ENCODE measurements around the gene BCAP31. TPM values are rescaled to one million over a fixed set of nuclear protein-coding genes. Genes with fewer than 3 reads are reported as not detected.

Gene BCAP31
- total RNA-seq, 1 experiment from 2014 or later = 150 TPM

- no peak for TF ChIP-seq ATF1 (CRISPR knock-in tag; IDR thresholded peaks at IDR 0.05)
- TF ChIP-seq SMAD4 (CRISPR knock-in tag; IDR thresholded peaks at IDR 0.05) = no peak
- TF ChIP-seq ZSCAN18 (CRISPR knock-in tag; IDR thresholded peaks at IDR 0.05) = no peak
- TF ChIP-seq MXD4 (CRISPR knock-in tag; IDR thresholded peaks at IDR 0.05; ENCODE audit: borderline replicate concordance) = no peak
- TF ChIP-seq PREB (CRISPR knock-in tag; IDR thresholded peaks at IDR 0.05; ENCODE audit: borderline replicate concordance) = no peak
- no peak for TF ChIP-seq RORB (CRISPR knock-in tag; IDR thresholded peaks at IDR 0.05)
- no peak for TF ChIP-seq USF1 (CRISPR knock-in tag; IDR thresholded peaks at IDR 0.05)
- TF ChIP-seq E2F1 (CRISPR knock-in tag; IDR thresholded peaks at IDR 0.05) = no peak
Observed at GRCh38 chrX:153728095-153728494, 3.9 kb upstream of the BCAP31 start (continued).

GRCh38 chrX:153727123-153727931 lies 3.1 kb upstream of the BCAP31 start:
- POLR2A ChIA-PET = interaction anchor here (0.6 to 1.1 kb wide), 2 partner anchors 198 to 199 kb away, joined by 3 to 4 read pairs; partner anchors contain the start of gene ARHGAP4
- Mint-ChIP-seq H3K36me3 (peaks cover 10% of the 10 kb centered on the region), H3K4me1 (peaks cover 16% of the 10 kb centered on the region), H3K27me3 (ENCODE audit: low read depth) (no peaks in the 10 kb centered on the region; the same call in 1 of the 2 replicates), H3K27ac (peak overlapping the region; percentile 76), H3K9me3 (peaks cover 7% of the 10 kb centered on the region; the same call in 1 of the 2 replicates), H3K4me3 (no peak overlapping the region)
- no peak for DNase-seq (ENCODE audit: low spot score)
- CTCF ChIA-PET = interaction anchor here (0.6 to 1.8 kb wide), 10 partner anchors 11 to 257 kb away, joined by 3 to 5 read pairs (median 4); partner anchors contain the start of genes ARHGAP4, HAUS7 and SLC6A8
- ATAC-seq = no peak
- no peak for TF ChIP-seq NR1H2 (CRISPR knock-in tag; IDR thresholded peaks at IDR 0.05)
- no peak for TF ChIP-seq ZNF263 (CRISPR knock-in tag; IDR thresholded peaks at IDR 0.05; ENCODE audit: low read depth)
- no peak for TF ChIP-seq ATF3 (CRISPR knock-in tag; conservative IDR thresholded peaks at IDR 0.05)
- TF ChIP-seq PRDM15 (CRISPR knock-in tag; IDR thresholded peaks at IDR 0.05) = no peak
- no peak for TF ChIP-seq HMGXB4 (CRISPR knock-in tag; IDR thresholded peaks at IDR 0.05)
- no peak for TF ChIP-seq ZNF532 (CRISPR knock-in tag; IDR thresholded peaks at IDR 0.05; ENCODE audit: borderline replicate concordance)
- no peak for TF ChIP-seq ETV6 (CRISPR knock-in tag; IDR thresholded peaks at IDR 0.05)
- TF ChIP-seq ZNF416 (CRISPR knock-in tag; IDR thresholded peaks at IDR 0.05) = no peak
- no peak; the same call in 1 of the 2 replicates for TF ChIP-seq MAX (CRISPR knock-in tag; IDR thresholded peaks at IDR 0.05)
- no peak for TF ChIP-seq SP1 (CRISPR knock-in tag; conservative IDR thresholded peaks at IDR 0.05)
- TF ChIP-seq ZNF396 (CRISPR knock-in tag; IDR thresholded peaks at IDR 0.05; ENCODE audit: borderline replicate concordance) = no peak
- TF ChIP-seq CBFB (CRISPR knock-in tag; IDR thresholded peaks at IDR 0.05; ENCODE audit: low read depth) = no peak

Measured in WTC11 (cell line).